HG03520 (cell line): ENCODE measurements around the gene DENND1A.

Experiments
- ATAC-seq: cut with Tn5 transposase; IDR thresholded peaks from one replicate; pipeline ENCODE4 v1.9.1; 2021; ENCODE audit warnings: mild to moderate bottlenecking, moderate library complexity; ENCODE audit not compliant: unreplicated experiment

Gene DENND1A

GRCh38 chr9:123658792-123659191, 271.1 kb downstream of the DENND1A start:
- no peak for ATAC-seq

GRCh38 chr9:123657941-123658340, 272.0 kb downstream of the DENND1A start:
- no peak for ATAC-seq

- ATAC-seq: no peak
These were observed 272.8 kb downstream of the DENND1A start for GRCh38 chr9:123657099-123657498.

GRCh38 chr9:123656565-123656964, 273.4 kb downstream of the DENND1A start:
- no peak for ATAC-seq

- ATAC-seq: no peak
These were observed 274.1 kb downstream of the DENND1A start for GRCh38 chr9:123655681-123656423.

GRCh38 chr9:123654994-123655637, 274.8 kb downstream of the DENND1A start:
- no peak for ATAC-seq

- no peak for ATAC-seq
These were observed 275.5 kb downstream of the DENND1A start for GRCh38 chr9:123654218-123654993.

- ATAC-seq: no peak
These were observed 277.5 kb downstream of the DENND1A start for GRCh38 chr9:123652416-123652815.

- ATAC-seq: no peak
These were observed 278.1 kb downstream of the DENND1A start for GRCh38 chr9:123651871-123652270.

- no peak for ATAC-seq
These were observed 278.7 kb downstream of the DENND1A start for GRCh38 chr9:123651273-123651672.

GRCh38 chr9:123649909-123650308, 280.0 kb downstream of the DENND1A start:
- ATAC-seq: no peak

- no peak for ATAC-seq
These were observed 282.8 kb downstream of the DENND1A start for GRCh38 chr9:123647145-123647544.

GRCh38 chr9:123645762-123646161, 284.2 kb downstream of the DENND1A start:
- ATAC-seq: no peak

GRCh38 chr9:123645126-123645525, 284.8 kb downstream of the DENND1A start:
- no peak for ATAC-seq

- ATAC-seq: no peak
These were observed 286.4 kb downstream of the DENND1A start for GRCh38 chr9:123643518-123643917.

GRCh38 chr9:123642291-123643278, 287.3 kb downstream of the DENND1A start:
- ATAC-seq: no peak

GRCh38 chr9:123640792-123641222, 289.1 kb downstream of the DENND1A start:
- no peak for ATAC-seq

- ATAC-seq: no peak
These were observed 290.2 kb downstream of the DENND1A start for GRCh38 chr9:123639743-123640142.

GRCh38 chr9:123637945-123638634, 291.8 kb downstream of the DENND1A start:
- ATAC-seq: no peak

- ATAC-seq: no peak
These were observed 292.4 kb downstream of the DENND1A start for GRCh38 chr9:123637606-123637944.
